ENCODE results near the gene C19orf73.

Gene C19orf73

GRCh38 chr19:49160450-49161189 is 41.7 kb upstream of the C19orf73 start:
- CTCF ChIA-PET, result interaction anchor here (0.7 to 1.7 kb wide), 3 partner anchors 12 to 47 kb away, joined by 3 to 4 read pairs (median 3); no protein-coding TSS in a partner anchor
- POLR2A ChIA-PET, result no interaction called here
- DNase-seq (ENCODE audit: extremely low spot score), result no peak
- no peak for TF ChIP-seq CTCF (IDR thresholded peaks at IDR 0.05; ENCODE audit: control extremely low read depth, extremely low read depth, low read depth, missing control alignments)

- no peak for TF ChIP-seq CTCF (IDR thresholded peaks at IDR 0.05; ENCODE audit: control extremely low read depth, extremely low read depth, low read depth, missing control alignments)
- DNase-seq (ENCODE audit: extremely low spot score), result no peak
- ChIA-PET CTCF (no interaction called here), POLR2A (no interaction called here)
These were observed 38.7 kb upstream of the C19orf73 start, which contains the start of gene TRPM4 for GRCh38 chr19:49157445-49158224. Gene TRPM4 (plus strand): TSS chr19:49157792. CDS start chr19:49157867, 75 bp downstream.

GRCh38 chr19:49155820-49156346 is 36.9 kb upstream of the C19orf73 start:
- TF ChIP-seq CTCF (IDR thresholded peaks at IDR 0.05; ENCODE audit: control extremely low read depth, extremely low read depth, low read depth, missing control alignments), result no peak
- CTCF ChIA-PET, result interaction anchor here (1.1 to 1.4 kb wide), 3 partner anchors 59 to 443 kb away, joined by 3 to 4 read pairs (median 3); no protein-coding TSS in a partner anchor

GRCh38 chr19:49155005-49155819 is 36.3 kb upstream of the C19orf73 start, which contains the start of gene HRC:
Gene HRC (minus strand): TSS chr19:49155396. CDS start chr19:49155237, 159 bp downstream.
- no peak for TF ChIP-seq CTCF (IDR thresholded peaks at IDR 0.05; ENCODE audit: control extremely low read depth, extremely low read depth, low read depth, missing control alignments)
- ChIA-PET POLR2A (interaction anchor here (0.6 kb wide), 1 partner anchor 370 kb away, joined by 9 read pairs; no protein-coding TSS in a partner anchor), CTCF (interaction anchor here (1.1 to 1.4 kb wide), 3 partner anchors 58 to 442 kb away, joined by 3 to 4 read pairs (median 3); no protein-coding TSS in a partner anchor)
- no peak for DNase-seq (ENCODE audit: extremely low spot score)

More at GRCh38 chr19:49155820-49156346, 36.9 kb upstream of the C19orf73 start:
- no peak for DNase-seq (ENCODE audit: extremely low spot score)
- POLR2A ChIA-PET, result interaction anchor here (0.6 kb wide), 1 partner anchor 370 kb away, joined by 9 read pairs; no protein-coding TSS in a partner anchor

- CTCF ChIA-PET, result no interaction called here
- TF ChIP-seq CTCF (IDR thresholded peaks at IDR 0.05; ENCODE audit: control extremely low read depth, extremely low read depth, low read depth, missing control alignments), result no peak
- POLR2A ChIA-PET, result no interaction called here
- no peak for DNase-seq (ENCODE audit: extremely low spot score)
These were observed 35.3 kb upstream of the C19orf73 start for GRCh38 chr19:49154279-49154678.
